ENCODE results near the gene PRKCB.

Gene PRKCB

DNA sequence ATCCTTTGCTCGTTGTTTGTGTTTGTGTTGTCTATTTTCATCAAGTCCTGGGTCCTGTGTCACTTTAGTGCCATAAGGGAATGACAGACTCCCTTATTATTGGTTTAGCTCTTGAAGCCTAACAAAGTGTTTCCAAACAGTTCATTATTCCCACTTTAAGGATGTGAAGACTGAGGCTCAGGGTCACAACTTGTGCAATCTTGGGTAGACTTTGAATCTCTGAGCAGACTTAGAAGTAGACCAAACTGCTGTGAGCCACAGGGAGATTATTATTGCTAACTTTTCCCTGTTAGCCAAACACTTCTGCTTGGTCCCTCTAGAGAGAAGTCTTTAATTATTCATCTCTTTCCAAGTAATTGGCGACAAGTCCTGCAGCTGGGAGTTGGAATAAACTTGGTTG is 31.8 kb downstream of the PRKCB start:
- no peak for DNase-seq

DNA sequence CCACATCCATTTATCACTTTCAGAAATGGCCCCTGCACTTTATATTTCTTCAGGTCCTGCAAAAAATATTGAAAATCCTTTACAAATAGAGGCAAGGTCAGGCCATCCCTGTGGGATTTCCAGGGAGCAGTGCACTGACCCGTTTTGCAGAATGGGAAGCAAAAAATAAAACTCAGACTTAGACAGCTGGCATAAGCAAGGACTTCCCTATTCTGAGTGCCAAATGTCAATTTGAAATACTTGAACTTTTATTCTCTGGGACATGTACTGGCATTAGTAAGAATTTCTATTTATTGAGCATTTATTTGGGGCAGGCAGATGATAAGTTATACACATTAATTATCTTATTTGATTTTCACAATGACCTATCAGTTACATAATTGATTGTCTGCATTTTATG is 32.4 kb downstream of the PRKCB start:
- DNase-seq = no peak

DNA sequence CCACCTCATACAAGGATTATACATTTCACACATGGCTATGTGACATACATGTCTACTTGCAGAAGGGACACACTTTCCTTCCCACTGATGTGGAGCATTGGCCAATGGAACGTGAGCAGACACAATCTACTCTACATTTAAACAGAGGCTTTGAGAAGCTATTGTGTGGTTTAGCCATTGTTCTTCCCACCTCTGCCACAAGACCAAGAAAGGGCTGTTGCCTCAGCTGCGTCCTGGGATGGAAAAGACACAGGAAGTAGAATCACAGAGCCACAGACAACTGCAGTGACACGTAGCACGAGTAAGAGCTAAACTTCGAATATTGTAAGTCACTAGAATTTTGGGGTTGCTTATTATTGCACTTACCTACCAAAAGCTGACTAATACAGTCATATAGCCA is 33.3 kb downstream of the PRKCB start:
- DNase-seq = no peak

DNA sequence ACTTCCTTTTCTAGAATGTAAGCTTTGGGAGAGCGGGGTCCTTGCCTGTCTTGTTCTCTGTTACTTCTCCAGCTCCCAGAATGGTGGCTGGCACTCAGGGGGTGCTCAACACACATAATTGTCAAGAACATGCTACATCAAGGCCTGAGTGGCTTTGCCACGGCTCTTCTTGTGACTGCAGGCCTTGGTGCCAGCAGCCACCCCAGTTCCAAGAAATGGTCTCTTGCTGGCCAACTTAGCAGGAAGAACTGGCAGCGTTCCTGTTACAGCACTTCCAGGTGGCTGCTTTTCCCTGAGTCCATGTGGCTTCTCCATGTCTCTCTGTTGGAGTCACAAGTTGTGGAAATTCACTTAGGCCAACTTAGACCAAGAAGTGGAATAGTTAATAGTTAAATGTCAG is 36.1 kb downstream of the PRKCB start:
- DNase-seq = no peak

DNA sequence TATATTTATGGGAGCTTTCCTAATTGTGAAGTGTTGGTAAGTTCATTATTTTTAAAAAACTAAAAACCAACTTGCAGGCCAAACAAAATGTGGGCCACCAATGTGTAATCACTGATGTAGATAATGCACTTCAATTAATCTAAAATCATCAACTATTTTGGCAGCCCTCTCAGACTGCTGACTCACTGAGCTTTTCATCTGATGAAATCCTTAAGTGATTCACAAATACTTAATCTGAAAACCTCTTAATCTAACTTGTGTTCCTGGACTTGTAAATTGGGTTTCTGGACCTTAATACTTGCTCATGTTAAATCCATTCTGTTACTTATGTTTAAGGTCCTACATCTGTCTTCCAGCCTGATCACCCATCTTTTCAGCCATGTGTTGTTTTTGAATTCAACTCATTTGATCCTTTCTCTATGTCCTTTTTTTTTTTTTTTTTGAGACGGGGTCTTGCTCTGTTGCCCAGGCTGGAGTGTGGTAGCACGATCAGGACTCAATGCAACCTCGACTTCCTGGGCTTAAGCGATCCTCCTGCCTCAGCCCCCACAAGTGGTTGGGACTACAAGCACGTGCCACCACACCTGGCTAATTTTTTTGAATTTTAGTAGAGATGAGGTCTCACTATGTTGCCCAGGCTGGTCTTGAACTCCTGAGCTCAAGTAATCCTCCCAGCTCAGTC is 39.0 kb downstream of the PRKCB start:
- DNase-seq = no peak

DNA sequence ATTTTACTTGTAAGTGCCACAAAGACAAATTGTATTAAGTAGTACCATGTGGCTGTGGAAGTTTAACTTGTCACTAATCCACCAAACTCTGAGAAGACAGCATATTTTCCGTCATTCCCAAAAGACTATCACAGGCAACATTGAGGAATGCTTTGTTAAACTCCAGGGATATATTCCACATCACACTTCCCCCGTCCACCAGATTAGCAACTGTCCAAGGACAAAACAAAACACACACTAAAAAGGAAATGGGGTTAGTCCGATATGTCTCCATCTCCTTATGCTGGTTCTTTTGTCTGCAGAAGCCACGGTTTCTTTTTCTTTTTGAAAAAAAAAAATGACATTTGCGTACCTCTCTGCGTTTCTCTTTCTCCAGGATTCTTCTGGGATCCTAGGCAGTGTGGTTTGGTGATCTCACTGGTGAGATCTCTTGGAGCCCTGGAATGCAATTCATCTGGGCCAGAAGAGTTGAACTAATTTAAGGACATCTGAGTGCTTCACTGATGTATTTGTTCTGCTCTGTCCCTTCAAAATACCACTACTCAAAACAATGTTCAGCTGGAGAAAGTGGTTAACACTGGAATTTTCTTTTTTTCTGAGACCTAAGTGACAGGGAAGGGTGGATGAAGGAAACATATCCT is 40.6 kb downstream of the PRKCB start:
- DNase-seq = no peak

DNA sequence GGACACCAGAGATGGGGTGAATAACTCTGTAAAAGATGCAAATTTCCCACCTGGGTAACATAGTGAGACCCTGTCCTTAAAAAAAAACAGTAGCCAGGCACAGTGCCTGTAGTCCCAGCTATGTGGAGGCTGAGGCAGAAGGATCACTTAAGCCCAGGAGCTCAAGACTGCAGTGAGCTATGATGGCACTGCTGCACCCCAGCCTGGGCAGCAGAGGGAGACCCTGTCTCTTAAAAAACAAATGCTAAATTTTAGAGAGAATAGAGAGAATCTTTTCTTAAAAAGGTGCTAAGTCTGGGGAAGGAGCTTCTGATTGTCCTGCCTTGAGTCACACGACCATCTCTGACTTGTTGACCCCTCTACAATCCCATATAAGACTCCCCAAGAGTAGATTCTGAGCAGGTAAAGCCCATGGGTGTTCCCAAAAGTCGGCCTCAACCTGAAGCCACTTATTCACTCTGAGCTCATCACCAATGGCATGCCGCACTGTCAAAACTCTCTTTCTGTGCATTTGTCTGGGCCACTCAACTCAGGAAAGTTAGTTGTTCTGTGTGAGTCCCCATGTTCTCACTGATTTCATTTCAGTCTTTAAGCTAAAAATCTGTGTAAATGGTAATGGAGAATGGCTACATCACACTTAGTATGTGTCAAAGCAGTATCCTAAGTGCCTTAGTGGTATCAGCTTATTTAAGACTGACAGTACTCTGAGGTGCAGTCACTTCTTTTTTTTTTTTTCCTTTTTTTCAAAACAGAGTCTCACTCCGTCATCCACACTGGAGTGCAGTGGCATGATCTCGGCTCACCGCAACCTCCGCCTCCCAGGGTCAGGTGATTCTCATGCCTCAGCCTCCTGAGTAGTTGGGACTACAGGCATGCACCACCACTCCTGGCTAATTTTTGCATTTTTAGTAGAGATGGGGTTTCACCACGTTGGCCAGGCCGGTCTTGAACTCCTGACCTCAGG is 41.6 kb downstream of the PRKCB start:
- no peak for DNase-seq

DNA sequence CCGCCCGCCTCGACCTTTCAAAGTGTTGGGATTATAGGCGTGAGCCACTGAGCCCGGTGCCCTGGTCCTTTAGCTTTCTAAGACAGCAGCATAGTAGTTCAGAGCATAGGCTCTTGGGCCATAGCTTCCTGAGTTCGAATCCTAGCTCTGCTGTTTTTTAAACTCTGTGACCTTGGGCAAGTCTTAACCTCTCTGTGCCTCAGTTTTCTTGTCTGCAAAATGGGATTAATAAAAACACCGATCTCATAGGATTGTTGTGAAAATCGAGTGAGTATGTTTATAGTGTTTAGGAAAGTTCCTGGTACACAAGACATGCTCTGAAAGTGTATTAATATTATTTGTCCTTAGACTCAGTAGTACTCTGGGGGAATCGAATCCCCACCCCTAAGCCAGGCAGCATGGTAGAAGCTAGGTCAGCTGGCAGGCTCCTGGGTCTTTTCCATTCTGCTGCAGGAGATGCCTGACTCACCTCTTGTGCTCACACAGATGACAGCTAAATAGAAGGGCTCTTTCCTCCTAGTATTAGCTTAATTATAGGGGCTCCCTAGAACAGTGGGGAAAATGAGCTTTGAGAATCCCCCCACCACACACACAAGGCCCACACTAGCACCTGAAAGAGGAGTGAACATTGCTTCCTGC is 44.1 kb downstream of the PRKCB start:
- DNase-seq = no peak

DNA sequence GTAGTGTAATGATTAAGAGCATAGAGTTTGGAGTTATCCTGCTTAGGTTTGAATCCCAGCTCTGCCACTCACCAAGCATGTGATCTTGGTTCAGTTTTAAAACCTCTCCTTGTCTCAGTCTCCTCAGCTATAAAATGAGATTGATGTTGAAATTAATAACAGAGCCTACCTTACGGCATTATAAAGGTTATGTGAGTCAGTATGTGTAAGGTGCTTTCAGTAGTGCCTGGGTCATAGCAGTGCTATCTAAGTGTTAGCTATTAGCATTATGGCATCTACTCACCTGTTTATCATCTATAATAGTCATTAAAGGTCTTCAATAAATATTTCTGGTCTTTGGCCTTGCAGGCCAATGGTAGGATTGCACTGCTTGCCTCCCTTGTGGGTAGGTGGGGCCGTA is 53.4 kb downstream of the PRKCB start:
- DNase-seq = no peak

DNA sequence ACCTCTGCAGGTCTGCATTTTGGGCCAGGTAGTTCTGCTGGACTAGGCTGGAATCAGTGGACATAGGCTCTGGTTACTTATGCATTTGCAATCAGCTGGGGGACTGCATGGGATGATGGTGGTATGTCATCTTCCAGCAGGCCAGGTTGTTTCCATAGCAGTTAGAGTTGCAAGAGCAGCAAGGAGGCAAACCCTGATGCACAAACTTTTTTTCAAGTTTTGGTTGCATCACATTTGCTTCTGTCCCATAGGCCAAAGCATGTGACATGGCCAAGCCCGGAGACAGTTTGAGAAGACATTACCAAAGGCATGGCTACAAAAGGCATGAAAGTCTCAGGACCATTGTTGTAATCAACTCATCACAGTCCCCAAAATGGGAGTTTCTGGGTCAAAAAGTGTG is 58.2 kb downstream of the PRKCB start:
- no peak for DNase-seq

DNA sequence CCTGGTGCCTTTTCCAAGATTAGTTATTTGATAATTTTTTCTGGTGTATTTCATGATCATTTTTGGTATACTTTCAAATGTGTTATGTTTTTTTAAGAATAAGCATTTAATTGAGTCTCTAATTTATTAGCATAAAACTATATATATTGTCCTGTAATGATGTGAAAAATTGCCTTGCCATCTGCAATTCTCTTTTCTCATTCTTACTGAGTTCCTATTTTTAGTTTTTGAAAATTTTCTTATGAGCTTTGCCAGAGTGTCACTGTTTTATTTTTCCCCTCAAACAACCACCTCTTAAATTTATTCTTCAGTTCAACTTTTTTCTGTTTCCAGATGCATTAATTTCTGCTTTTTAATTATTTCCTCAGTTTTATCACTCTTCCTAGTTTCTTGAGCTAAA is 59.3 kb downstream of the PRKCB start:
- DNase-seq = no peak

DNA sequence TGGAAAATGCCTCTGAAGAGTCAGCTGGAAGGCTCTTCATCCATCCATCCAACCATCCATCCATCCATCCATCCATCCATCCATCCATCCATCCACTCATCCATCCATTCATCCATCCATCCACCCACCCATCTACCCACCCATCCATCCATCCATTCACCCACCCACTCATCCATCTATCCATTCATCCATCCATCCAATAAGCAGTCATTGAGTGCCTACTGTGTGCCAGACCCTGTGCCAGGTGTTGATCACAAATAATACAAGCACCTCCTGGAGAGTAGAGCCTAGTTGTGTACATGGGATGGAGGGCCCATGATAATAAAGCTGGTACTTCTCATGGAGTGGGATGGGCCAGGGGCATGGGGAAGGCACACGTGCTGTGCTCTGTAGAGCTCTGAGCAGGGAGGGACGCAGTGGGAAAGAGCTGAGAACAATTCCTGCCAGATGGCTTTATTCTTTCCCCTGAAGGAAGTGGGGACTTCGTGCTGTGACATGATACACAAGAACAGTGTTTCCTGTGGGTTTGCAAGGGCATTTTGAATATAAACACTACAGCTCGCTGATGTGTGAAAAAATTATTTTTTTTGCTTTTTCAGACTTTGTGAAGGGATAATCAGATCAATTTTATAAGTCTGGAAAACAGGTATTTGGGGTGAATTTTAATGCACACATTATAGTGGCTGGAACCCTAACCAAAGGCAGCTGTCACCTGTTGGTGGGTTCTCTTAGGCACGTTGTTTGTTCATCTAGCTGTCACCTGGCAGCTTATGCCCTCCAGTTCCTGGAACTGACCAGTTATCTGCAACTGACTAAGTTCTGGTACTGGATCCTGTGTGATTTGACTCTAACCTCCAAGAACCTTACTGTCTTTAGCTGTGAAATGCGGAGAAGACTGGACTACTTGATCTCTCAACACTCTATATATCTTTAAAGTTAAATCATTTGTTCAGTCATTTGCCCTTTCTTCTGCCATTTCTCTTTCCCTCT is 61.3 kb downstream of the PRKCB start:
- DNase-seq = no peak

DNA sequence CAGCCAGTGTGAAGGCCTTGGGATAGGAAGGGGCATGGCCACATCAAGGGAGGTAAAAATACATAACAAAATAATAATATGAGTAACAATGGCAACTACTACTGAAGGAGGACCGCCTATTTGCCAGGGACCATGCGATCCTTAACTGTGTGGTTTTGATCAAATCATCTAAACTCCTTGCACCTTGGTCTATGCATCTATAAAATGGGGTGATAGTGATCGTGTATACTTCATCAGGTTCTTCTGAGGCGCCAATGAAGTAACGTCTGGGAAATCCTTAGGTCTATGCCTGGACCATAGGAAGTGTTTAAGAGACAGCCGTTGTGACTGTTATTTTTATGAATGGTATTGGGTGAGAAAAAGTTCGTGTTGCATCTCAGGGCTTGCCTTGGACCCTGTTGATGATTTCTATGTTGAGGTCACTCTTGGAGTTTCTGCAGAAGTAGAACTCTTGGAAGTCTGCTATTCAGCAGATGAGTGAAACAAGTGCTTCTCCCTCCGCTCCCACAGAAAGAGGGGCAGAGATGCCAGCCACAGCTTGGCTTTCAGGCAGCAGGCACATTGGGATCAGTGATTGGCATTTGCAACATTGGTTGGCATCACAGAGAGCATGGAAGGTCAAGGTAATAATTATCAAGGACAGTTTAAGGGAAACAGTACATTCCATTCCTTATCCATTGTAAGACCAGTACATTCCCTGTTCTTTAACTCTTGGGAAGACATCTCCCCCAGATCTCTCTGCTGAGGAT is 63.1 kb downstream of the PRKCB start:
- DNase-seq = no peak

DNA sequence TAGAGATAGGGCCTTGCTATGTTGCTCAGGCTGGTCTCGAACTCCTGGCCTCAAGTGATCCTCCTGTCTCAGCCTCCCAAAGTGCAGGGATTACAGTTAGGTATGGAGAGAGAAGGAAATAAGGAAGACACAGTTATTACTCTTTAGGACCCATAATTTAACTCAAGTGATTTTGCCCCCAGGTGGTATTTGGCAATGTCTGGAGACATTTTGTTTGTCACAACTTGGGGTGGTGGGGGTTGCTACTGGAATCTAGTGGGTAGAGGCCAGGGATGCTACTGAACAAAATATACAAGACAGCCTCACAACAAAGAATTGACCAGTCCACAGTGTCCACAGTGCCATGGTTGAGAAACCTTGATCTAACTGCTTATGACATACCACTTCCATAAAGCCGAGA is 64.1 kb downstream of the PRKCB start:
- DNase-seq = no peak

DNA sequence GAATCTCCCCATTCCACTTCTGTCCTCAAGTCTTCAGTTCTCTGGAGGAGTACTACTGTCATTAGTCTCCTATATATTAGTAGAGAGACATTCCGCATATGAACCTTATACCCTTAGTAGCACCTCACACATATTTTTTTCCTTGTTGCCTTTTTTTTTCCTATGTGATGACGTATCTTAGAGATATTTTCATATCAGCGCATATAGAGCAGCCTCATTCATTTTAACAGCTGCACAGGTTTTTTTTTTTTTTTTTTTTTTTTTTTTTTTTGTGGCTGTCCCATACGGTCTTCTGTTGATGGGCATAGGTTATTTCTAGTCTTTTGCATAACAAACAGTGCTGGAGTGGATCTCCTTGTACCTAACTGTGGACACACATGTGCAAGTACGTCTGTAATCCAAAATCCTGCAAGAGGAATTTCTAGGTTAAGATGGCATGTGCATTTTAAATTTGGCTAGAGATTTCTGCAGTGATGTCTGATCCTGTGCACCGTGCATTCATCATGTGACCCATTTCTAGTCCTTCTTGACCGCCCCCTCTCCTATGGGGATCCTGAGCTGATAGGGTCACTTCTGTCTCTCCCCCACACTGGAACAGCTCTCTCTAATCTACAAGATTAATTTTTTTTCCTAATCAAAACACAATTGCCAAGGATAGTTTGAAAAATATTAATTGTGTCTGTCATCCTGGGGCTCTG is 64.8 kb downstream of the PRKCB start:
- DNase-seq = no peak

DNA sequence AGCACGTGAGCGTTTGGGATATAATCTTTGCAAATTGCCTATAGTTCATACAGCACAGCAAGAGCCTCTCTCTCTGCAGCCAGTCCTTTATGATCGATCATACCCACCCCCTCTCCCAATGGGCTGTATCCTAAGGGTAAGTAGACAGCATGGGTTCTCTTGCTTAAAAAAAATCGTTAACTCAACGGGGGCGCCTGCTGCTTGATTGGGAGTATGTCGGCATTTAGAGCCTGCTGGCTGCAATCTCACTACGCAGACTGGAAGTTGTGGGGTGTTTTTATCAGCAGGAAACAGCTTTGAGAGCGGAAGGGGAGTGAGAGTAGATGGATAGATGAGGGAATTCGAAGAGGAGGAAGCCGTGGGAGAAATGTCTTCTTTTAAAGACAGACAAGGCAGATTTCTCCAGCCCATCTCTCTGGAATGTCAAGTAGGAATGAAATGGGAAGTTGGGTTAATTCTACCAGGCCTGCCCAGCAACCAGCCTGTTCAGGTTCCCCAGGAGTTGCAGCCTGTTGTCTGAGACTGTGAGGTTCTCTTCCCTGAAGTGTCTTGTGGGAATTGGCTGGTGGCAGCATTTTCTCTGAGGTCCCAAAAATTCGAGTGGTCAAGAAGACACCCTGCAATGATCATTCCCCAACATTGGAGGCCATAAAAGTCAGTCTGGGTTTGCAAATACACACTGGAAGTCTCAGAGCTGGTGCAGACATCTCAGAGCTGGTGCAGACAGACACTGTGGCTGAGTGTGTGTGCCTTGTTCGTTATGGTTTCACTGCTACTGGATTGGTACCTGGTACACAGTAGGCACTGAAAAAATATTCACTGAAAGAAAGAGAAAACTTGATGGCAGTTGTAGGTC is 65.6 kb downstream of the PRKCB start:
- no peak for DNase-seq

DNA sequence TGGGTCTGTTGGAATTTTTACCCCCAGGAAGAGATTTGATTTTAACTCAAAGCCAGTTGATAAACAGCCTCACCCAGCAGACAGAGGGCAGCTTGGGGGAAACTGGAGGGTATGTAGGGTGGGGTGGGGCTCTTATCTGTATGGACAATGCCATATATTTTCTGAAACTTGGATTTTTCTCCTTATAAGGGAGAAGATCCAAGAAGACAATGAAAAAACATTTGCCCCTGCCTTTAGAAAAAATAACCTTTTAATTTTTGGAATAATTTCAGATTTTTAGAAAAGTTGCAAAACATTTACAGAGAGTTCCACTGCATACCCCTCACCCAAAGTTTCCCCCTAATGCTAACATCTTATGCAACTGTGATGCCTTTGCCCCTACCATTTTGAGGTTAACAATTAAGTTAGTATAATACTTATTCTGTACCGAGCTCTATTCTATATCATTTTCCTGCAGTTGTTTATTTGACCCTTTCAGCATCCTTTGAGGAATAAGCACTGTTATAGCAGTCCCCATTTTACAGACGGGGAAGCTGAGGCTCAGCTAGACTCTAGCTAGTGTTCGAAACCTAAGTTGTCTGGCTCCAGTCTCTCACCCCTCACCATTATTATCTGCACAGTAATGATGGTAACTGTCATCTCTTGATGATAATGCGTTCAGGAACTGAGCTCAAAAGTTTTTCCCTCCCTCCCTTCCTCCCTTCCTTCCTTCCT is 66.4 kb downstream of the PRKCB start:
- DNase-seq = no peak

DNA sequence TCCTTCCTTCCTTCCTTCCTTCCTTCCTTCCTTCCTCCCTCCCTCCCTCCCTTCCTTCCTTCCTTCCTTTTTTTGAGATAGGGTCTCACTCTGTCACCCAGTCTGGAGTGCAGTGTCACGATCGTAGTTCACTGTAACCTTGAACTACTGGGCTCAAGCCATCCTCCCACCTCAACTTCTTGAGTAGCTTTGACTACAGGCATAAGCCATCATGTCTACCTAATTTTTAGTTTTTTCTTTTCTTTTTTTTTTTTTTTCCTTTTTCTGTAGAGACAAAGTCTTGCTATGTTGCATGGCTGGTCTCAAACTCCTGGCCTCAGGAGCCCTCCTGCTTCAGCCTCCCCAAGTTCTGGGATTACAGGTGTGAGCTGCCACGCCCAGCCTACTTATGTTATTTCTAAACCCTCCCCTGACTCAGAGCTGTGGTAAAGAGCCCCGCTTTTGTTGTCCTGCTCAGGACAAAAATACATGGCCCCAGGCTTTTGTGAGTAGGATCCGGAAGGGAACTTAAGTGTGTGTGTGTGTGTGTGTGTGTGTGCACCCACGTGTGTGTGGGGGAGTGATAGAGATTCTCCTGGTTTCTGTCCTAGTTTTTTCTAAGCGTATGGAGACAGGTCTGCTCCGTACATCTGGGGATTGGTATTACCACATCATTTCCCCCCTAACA is 67.1 kb downstream of the PRKCB start:
- no peak for DNase-seq
